Measurements from ENCODE around the gene C11orf52.
"Not testable (repeated sequence)": the region's sequence is repeated elsewhere in the genome, so short reads cannot be mapped to it uniquely, and the experiment has no call there.

Gene C11orf52

DNA sequence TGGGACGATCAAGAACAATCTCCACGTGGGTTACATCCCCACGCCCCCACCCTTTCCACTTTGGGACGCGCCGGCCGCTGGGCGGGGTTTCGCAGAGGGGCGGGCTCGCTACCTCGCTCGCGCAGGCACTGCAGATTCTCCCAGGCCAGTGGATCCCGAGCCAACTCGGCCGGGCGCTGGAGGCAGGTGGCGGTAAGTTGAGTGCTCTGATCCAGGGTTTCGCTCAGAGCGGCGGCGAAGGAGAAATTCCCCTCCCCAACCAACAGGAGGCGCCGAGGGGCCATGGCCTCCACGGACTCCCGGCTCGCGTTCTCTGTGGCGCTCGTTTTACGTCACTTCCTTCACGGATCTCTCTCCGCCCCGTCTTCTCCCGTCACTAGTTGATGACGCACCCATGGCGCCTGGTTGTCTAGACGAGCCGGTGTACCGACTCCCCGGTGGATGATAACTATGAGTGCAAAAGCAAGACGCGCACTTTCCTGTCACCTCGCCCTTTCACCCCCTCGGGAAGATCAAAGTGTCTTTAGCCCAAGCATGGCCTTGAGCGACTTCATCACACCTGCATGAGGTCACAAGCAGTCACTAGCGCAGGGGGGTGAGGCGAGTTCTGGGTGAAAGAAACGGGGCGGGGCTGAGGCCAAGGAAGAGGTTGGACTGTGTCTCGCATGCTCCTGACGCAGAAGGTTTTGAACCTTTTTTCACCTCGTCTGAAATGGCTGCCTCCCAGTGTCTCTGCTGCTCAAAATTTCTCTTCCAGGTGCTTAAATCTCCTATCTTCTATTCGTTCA lies 39.7 kb upstream of the C11orf52 start, which contains the start of the genes CFAP68 and FDXACB1:
Gene CFAP68 (plus strand): TSS at position 693 of the 788 bp plus-strand sequence. CDS start 20 bp downstream, at position 713.
Gene FDXACB1 (minus strand): TSS at position 317 of the 788 bp plus-strand sequence. CDS start 33 bp downstream, at position 284.
- Histone ChIP-seq H3K27ac (ENCODE audit: low read length) (peak within 1 kb of the TSS; percentile 93), H3K9me3 (replicated peaks; ENCODE audit: insufficient read depth, low read length) (no peaks in the 10 kb centered on the region), H3K9ac (ENCODE audit: low read length) (peak within 1 kb of the TSS; percentile 85), H3K4me1 (ENCODE audit: low read length) (peaks cover 7% of the 10 kb centered on the region; the same call in 1 of the 2 replicates), H4K20me1 (ENCODE audit: insufficient read depth, low read length) (no peaks in the 10 kb centered on the region), H3K27me3 (replicated peaks; ENCODE audit: insufficient read depth, low read length) (no peaks in the 10 kb centered on the region), H3K4me3 (ENCODE audit: low read length) (peak within 1 kb of the TSS; percentile 81), H3K4me2 (ENCODE audit: low read depth, low read length) (peak within 1 kb of the TSS; percentile 85), H3F3A (ENCODE audit: insufficient read depth, low read length) (peaks cover 7% of the 10 kb centered on the region), H3K36me3 (replicated peaks; ENCODE audit: insufficient read depth, low read length) (no peaks in the 10 kb centered on the region), H3K79me2 (ENCODE audit: low read length) (peaks cover 8% of the 10 kb centered on the region), H3K9me2 (replicated peaks; ENCODE audit: insufficient read depth, low read length) (no peaks in the 10 kb centered on the region), H2AFZ (ENCODE audit: low read length) (peak within 1 kb of the TSS; percentile 89)
- peak; percentile 98 for DNase-seq
- TF ChIP-seq CTCF (IDR thresholded peaks at IDR 0.05; ENCODE audit: low read length) (peak; percentile 83), EZH2phosphoT487 (IDR thresholded peaks at IDR 0.05; ENCODE audit: low read length) (no peak)

- H3K4me3 ChIP-seq (ENCODE audit: low read length) = peak overlapping the region; percentile 81
- H3K27ac ChIP-seq (ENCODE audit: low read length) = peak overlapping the region; percentile 93
- H3F3A ChIP-seq (ENCODE audit: insufficient read depth, low read length) = peaks cover 7% of the 10 kb centered on the region
- H2AFZ ChIP-seq (ENCODE audit: low read length) = peak overlapping the region; percentile 48
- no peak for TF ChIP-seq EZH2 (optimal IDR thresholded peaks at IDR 0.05; ENCODE audit: low read depth, low read length)
- TF ChIP-seq CTCF (IDR thresholded peaks at IDR 0.05; ENCODE audit: low read length) = no peak
- no peak for TF ChIP-seq EZH2phosphoT487 (IDR thresholded peaks at IDR 0.05; ENCODE audit: low read length)
- peak overlapping the region; percentile 85 for H3K9ac ChIP-seq (ENCODE audit: low read length)
- H3K36me3 ChIP-seq (replicated peaks; ENCODE audit: insufficient read depth, low read length) = no peaks in the 10 kb centered on the region
- peak overlapping the region; percentile 76 for H3K4me2 ChIP-seq (ENCODE audit: low read depth, low read length)
- H3K9me3 ChIP-seq (replicated peaks; ENCODE audit: insufficient read depth, low read length) = no peaks in the 10 kb centered on the region
- H3K4me1 ChIP-seq (ENCODE audit: low read length) = peaks cover 7% of the 10 kb centered on the region; the same call in 1 of the 2 replicates
- no peaks in the 10 kb centered on the region for H4K20me1 ChIP-seq (ENCODE audit: insufficient read depth, low read length)
- H3K27me3 ChIP-seq (replicated peaks; ENCODE audit: insufficient read depth, low read length) = no peaks in the 10 kb centered on the region
- H3K79me2 ChIP-seq (ENCODE audit: low read length) = peaks cover 8% of the 10 kb centered on the region
- no peak for DNase-seq
- H3K9me2 ChIP-seq (replicated peaks; ENCODE audit: insufficient read depth, low read length) = no peaks in the 10 kb centered on the region
Measured at GRCh38 chr11:111879637-111879960, 39.1 kb upstream of the C11orf52 start.

GRCh38 chr11:111882202-111882601 lies 36.5 kb upstream of the C11orf52 start:
- H3K9ac ChIP-seq (ENCODE audit: low read length) = no peak overlapping the region
- peaks cover 7% of the 10 kb centered on the region for H3F3A ChIP-seq (ENCODE audit: insufficient read depth, low read length)
- no peak overlapping the region for H3K4me3 ChIP-seq (ENCODE audit: low read length)
- peaks cover 7% of the 10 kb centered on the region; the same call in 1 of the 2 replicates for H3K4me1 ChIP-seq (ENCODE audit: low read length)
- no peak overlapping the region for H3K4me2 ChIP-seq (ENCODE audit: low read depth, low read length)
- H3K27me3 ChIP-seq (replicated peaks; ENCODE audit: insufficient read depth, low read length) = no peaks in the 10 kb centered on the region
- H4K20me1 ChIP-seq (ENCODE audit: insufficient read depth, low read length) = no peaks in the 10 kb centered on the region
- no peaks in the 10 kb centered on the region for H3K36me3 ChIP-seq (replicated peaks; ENCODE audit: insufficient read depth, low read length)
- no peaks in the 10 kb centered on the region for H3K9me3 ChIP-seq (replicated peaks; ENCODE audit: insufficient read depth, low read length)
- H3K9me2 ChIP-seq (replicated peaks; ENCODE audit: insufficient read depth, low read length) = no peaks in the 10 kb centered on the region
- no peak overlapping the region for H2AFZ ChIP-seq (ENCODE audit: low read length)
- peaks cover 8% of the 10 kb centered on the region for H3K79me2 ChIP-seq (ENCODE audit: low read length)
- TF ChIP-seq EZH2 (optimal IDR thresholded peaks at IDR 0.05; ENCODE audit: low read depth, low read length) (no peak), CTCF (IDR thresholded peaks at IDR 0.05; ENCODE audit: low read length) (no peak), EZH2phosphoT487 (IDR thresholded peaks at IDR 0.05; ENCODE audit: low read length) (no peak)
- DNase-seq = no peak
- H3K27ac ChIP-seq (ENCODE audit: low read length) = no peak overlapping the region

- DNase-seq; H4K20me1 ChIP-seq (ENCODE audit: insufficient read depth, low read length): not testable (repeated sequence)
Measured at GRCh38 chr11:111885053-111885452, 33.7 kb upstream of the C11orf52 start.

More at GRCh38 chr11:111885053-111885452, 33.7 kb upstream of the C11orf52 start:
- not testable (repeated sequence) for H3K36me3 ChIP-seq (replicated peaks; ENCODE audit: insufficient read depth, low read length); H3K9ac ChIP-seq (ENCODE audit: low read length); H3K4me2 ChIP-seq (ENCODE audit: low read depth, low read length); H3K27ac ChIP-seq (ENCODE audit: low read length); H3K9me2 ChIP-seq (replicated peaks; ENCODE audit: insufficient read depth, low read length); H3K9me3 ChIP-seq (replicated peaks; ENCODE audit: insufficient read depth, low read length); H3K4me3 ChIP-seq (ENCODE audit: low read length); H2AFZ ChIP-seq (ENCODE audit: low read length); H3K27me3 ChIP-seq (replicated peaks; ENCODE audit: insufficient read depth, low read length); H3K79me2 ChIP-seq (ENCODE audit: low read length); H3F3A ChIP-seq (ENCODE audit: insufficient read depth, low read length); H3K4me1 ChIP-seq (ENCODE audit: low read length)

All from MM.1S (cell line).